Measurements from ENCODE around the gene CABP1.

DNA sequence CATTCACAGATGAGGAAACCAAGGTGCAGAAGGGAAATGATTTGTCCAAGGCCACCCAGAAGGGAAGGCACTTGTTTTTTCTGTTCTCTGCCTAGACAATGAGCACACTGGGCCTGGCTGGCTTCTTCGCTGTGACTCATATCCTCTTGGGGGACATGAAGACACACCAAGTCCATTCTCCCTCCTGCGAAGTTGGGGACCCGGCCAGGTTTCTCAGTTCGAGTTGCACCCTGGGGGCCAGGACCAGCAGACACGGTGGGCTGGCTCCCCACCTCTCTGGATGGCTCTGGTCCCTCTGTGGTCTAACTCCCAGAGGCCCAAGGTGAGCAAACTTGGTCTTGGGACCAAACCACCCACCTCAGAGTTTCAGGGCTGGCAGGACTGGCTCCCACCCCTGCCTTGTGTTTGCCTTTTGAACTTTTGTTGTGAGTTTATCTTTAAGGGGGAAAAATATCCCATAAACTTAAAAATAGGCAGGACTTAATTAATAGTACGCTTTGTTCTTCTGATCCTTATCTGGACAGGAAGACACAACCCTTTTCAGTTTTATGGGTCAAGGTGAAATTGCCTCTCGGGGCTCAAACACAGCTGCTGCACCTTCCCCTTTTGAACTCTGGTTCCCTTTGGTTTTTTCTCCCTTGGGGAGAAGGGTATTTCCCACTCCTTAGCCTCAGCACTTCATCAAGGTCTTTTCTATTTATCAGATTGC, 37.5 kb downstream of the CABP1 start:
- TF ChIP-seq, protein P1, sequence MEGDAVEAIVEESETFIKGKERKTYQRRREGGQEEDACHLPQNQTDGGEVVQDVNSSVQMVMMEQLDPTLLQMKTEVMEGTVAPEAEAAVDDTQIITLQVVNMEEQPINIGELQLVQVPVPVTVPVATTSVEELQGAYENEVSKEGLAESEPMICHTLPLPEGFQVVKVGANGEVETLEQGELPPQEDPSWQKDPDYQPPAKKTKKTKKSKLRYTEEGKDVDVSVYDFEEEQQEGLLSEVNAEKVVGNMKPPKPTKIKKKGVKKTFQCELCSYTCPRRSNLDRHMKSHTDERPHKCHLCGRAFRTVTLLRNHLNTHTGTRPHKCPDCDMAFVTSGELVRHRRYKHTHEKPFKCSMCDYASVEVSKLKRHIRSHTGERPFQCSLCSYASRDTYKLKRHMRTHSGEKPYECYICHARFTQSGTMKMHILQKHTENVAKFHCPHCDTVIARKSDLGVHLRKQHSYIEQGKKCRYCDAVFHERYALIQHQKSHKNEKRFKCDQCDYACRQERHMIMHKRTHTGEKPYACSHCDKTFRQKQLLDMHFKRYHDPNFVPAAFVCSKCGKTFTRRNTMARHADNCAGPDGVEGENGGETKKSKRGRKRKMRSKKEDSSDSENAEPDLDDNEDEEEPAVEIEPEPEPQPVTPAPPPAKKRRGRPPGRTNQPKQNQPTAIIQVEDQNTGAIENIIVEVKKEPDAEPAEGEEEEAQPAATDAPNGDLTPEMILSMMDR (IDR thresholded peaks at IDR 0.05), result no peak
- no peak for TF ChIP-seq POLR2A (IDR thresholded peaks at IDR 0.05)
